Esophagus muscularis mucosa (tissue), 4 donors: Measurements from ENCODE around the gene CD14. TPM values are rescaled to one million over a fixed set of nuclear protein-coding genes. Genes with fewer than 3 reads are reported as not detected.
A peak's percentile ranks its signal among the peaks of the same experiment; 100 is the strongest.
"Not testable (repeated sequence)": the region's sequence is repeated elsewhere in the genome, so short reads cannot be mapped to it uniquely, and the experiment has no call there.

Source experiments
- DNase-seq: peaks from one replicate; pipeline ENCODE4 v3.0.0-alpha.2; 2017; ENCODE audit errors: extremely low spot score
- H3K27ac ChIP-seq, 4 donors: fragments of 200-600 bp; sonication (generic); replicated peaks in 1 of 4; 1 replicate in 3 of 4; 2 replicates in 1 of 4; pipeline ENCODE4 v1.5.1; 2016 to 2019; ENCODE audit warnings: mild to moderate bottlenecking in 1 of 4
- H3K27me3 ChIP-seq, 4 donors: fragments of 200-600 bp; sonication (generic); one replicate each; pipeline versions ENCODE4 v1.5.1 to v1.6.0; 2016 to 2019
- H3K36me3 ChIP-seq, 4 donors: fragments of 200-600 bp; sonication (generic); one replicate each; pipeline ENCODE4 v1.5.1; 2016 to 2019
- H3K4me1 ChIP-seq, 4 donors: fragments of 200-600 bp; sonication (generic); one replicate each; pipeline ENCODE4 v1.5.1; 2016 to 2019
- H3K4me3 ChIP-seq, 4 donors: fragments of 200-600 bp; sonication (generic); 1 replicate in 2 of 4; 2 replicates in 2 of 4; pipeline ENCODE4 v1.5.1; 2016 to 2019; ENCODE audit warnings: mild to moderate bottlenecking in 4 of 4, moderate library complexity in 1 of 4
- H3K9me3 ChIP-seq, 4 donors: fragments of 200-600 bp; sonication (generic); 1 replicate in 3 of 4; 2 replicates in 1 of 4; pipeline ENCODE4 v1.5.1; 2016 to 2019
- CTCF ChIP-seq, 3 experiments: fragments of 200-600 bp in 2 of 3; fragments of 450-650 bp in 1 of 3; sonication (generic) in 2 of 3; IDR thresholded peaks; one replicate each; pipeline ENCODE4 v1.5.1; 2017 to 2019; ENCODE audit warnings: antibody characterized with exemption in 3 of 3, mild to moderate bottlenecking in 2 of 3, moderate library complexity in 1 of 3
- EP300 ChIP-seq: sonication (generic); formaldehyde crosslinking; IDR thresholded peaks from one replicate; pipeline ENCODE4 v1.6.1; 2017; ENCODE audit warnings: antibody characterized with exemption
- POLR2A ChIP-seq: fragments of 450-650 bp; IDR thresholded peaks from one replicate; pipeline ENCODE4 v1.6.1; 2017; ENCODE audit warnings: antibody characterized with exemption, moderate library complexity, mild to moderate bottlenecking, low read depth
- POLR2AphosphoS5 ChIP-seq, 2 donors: sonication (generic); formaldehyde crosslinking; IDR thresholded peaks; one replicate each; pipeline ENCODE4 v1.6.1; 2017; ENCODE audit warnings: antibody characterized with exemption in 2 of 2
- WGBS: methylation state at CpG from one replicate; pipeline ENCODE4 v1.1.5; 2018; 5-methylcytosine and 5-hydroxymethylcytosine counted together
- intact Hi-C: fragments of 100-400 bp; cut with DNase I; formaldehyde crosslinking; loops from one replicate; pipeline ENCODE4 v1.15.1; 2023
- total RNA-seq, 4 donors: library from RNA; depleted of rRNA; stranded (reverse); fragments of >200 nt; gene quantifications; one replicate each; pipeline versions ENCODE4 v1.1.0 to v1.2.1, GENCODE V29; 2016

CD14 gene
- total RNA-seq, 4 donors from 2014 or later: 34.9 to 125 (median 56.1) TPM

- Histone ChIP-seq H3K4me3 (no peak overlapping the region), H3K9me3 (no peaks in the 10 kb centered on the region), H3K4me1 (peaks cover 0 to 4% (median 0%) of the 10 kb centered on the region in 4 donors), H3K36me3 (no peaks in the 10 kb centered on the region), H3K27ac (no peak overlapping the region), H3K27me3 (no peaks in the 10 kb centered on the region)
- DNase-seq: no peak
- intact Hi-C loops: no loop called here
- WGBS: 77% methylated on average over 3 of the region's 3 CpGs
- TF ChIP-seq POLR2A (no peak), CTCF (IDR thresholded peaks at IDR 0.05) (no peak), EP300 (no peak), POLR2AphosphoS5 (IDR thresholded peaks at IDR 0.05) (no peak)
These were observed 27.1 kb downstream of the CD14 start for GRCh38 chr5:140605879-140606278.

GRCh38 chr5:140603734-140604133, 29.2 kb downstream of the CD14 start:
- no peaks in the 10 kb centered on the region for H3K27me3 ChIP-seq
- DNase-seq: no peak
- 93% methylated on average over 2 of the region's 2 CpGs for WGBS
- H3K9me3 ChIP-seq: no peaks in the 10 kb centered on the region
- TF ChIP-seq CTCF (IDR thresholded peaks at IDR 0.05): no peak
- TF ChIP-seq EP300: no peak
- no peak for TF ChIP-seq POLR2A
- no peak for TF ChIP-seq POLR2AphosphoS5 (IDR thresholded peaks at IDR 0.05)
- no peak overlapping the region for H3K27ac ChIP-seq
- H3K36me3 ChIP-seq: no peaks in the 10 kb centered on the region
- H3K4me1 ChIP-seq: peaks cover 0 to under 1% (median 0%) of the 10 kb centered on the region in 4 donors
- no peak overlapping the region for H3K4me3 ChIP-seq
- intact Hi-C loops: no loop called here

GRCh38 chr5:140603446-140603698, 29.6 kb downstream of the CD14 start:
- H3K27me3 ChIP-seq, H3K9me3 ChIP-seq, H3K27ac ChIP-seq, intact Hi-C loops, H3K4me1 ChIP-seq, H3K36me3 ChIP-seq, DNase-seq, H3K4me3 ChIP-seq: not testable (repeated sequence)
- 92% methylated on average over 4 of the region's 4 CpGs for WGBS

GRCh38 chr5:140602147-140602546, 30.8 kb downstream of the CD14 start:
- peak overlapping the region in 1 of 4 donors; percentile 28 for H3K27ac ChIP-seq
- intact Hi-C loops: no loop called here
- no peaks in the 10 kb centered on the region for H3K36me3 ChIP-seq
- H3K27me3 ChIP-seq: no peaks in the 10 kb centered on the region
- no peak for DNase-seq
- H3K9me3 ChIP-seq: no peaks in the 10 kb centered on the region
- H3K4me1 ChIP-seq: no peaks in the 10 kb centered on the region
- 69% methylated on average over 4 of the region's 4 CpGs for WGBS
- no peak overlapping the region for H3K4me3 ChIP-seq
- TF ChIP-seq POLR2A (no peak), EP300 (no peak), CTCF (IDR thresholded peaks at IDR 0.05) (no peak), POLR2AphosphoS5 (IDR thresholded peaks at IDR 0.05) (no peak)

GRCh38 chr5:140600096-140600495, 32.9 kb downstream of the CD14 start:
- TF ChIP-seq CTCF (IDR thresholded peaks at IDR 0.05): no peak
- no peak for TF ChIP-seq EP300
- TF ChIP-seq POLR2A: no peak
- no peak for TF ChIP-seq POLR2AphosphoS5 (IDR thresholded peaks at IDR 0.05)
- H3K9me3 ChIP-seq: no peaks in the 10 kb centered on the region
- intact Hi-C loops: no loop called here
- H3K4me3 ChIP-seq: no peak overlapping the region
- H3K27ac ChIP-seq: no peak overlapping the region
- no peak for DNase-seq
- no peaks in the 10 kb centered on the region for H3K27me3 ChIP-seq
- H3K36me3 ChIP-seq: no peaks in the 10 kb centered on the region
- peaks cover 0 to 10% (median 3%) of the 10 kb centered on the region in 4 donors for H3K4me1 ChIP-seq
